Ishikawa (cell line): Measurements from ENCODE around the gene NPAS3.

Source experiments
- CEBPB ChIP-seq: IDR thresholded peaks from 2 replicates; pipeline ENCODE4 v1.6.1; 2012
- CREB1 ChIP-seq: IDR thresholded peaks from 2 replicates; pipeline ENCODE4 v1.6.1; 2012; ENCODE audit warnings: low read depth
- EGR1 ChIP-seq: IDR thresholded peaks from 2 replicates; pipeline ENCODE4 v1.6.1; 2012
- EP300 ChIP-seq: IDR thresholded peaks from 2 replicates; pipeline ENCODE4 v1.6.1; 2012; ENCODE audit warnings: borderline replicate concordance
- FOXM1 ChIP-seq: IDR thresholded peaks from 2 replicates; pipeline ENCODE4 v1.6.1; 2012; ENCODE audit warnings: low read depth, borderline replicate concordance
- NFIC ChIP-seq: IDR thresholded peaks from 2 replicates; pipeline ENCODE4 v1.6.1; 2012
- RAD21 ChIP-seq: IDR thresholded peaks from 2 replicates; pipeline ENCODE4 v1.6.1; 2012; ENCODE audit warnings: low read depth
- TAF1 ChIP-seq: IDR thresholded peaks from 2 replicates; pipeline ENCODE4 v1.6.1; 2012; ENCODE audit warnings: low read depth, mild to moderate bottlenecking
- TCF12 ChIP-seq: IDR thresholded peaks from 2 replicates; pipeline ENCODE4 v1.6.1; 2012; ENCODE audit warnings: low read depth
- TEAD4 ChIP-seq: IDR thresholded peaks from 2 replicates; pipeline ENCODE4 v1.6.1; 2012
- YY1 ChIP-seq: IDR thresholded peaks from 2 replicates; pipeline ENCODE4 v1.6.1; 2012; ENCODE audit warnings: low read depth
- ZBTB7A ChIP-seq: IDR thresholded peaks from 2 replicates; pipeline ENCODE4 v1.6.1; 2012; ENCODE audit warnings: low read depth
- TF ChIP-seq, protein P1 (sequence below): IDR thresholded peaks from 2 replicates; pipeline ENCODE4 v1.6.1; 2012
- TF ChIP-seq, protein P2 (sequence below): IDR thresholded peaks from 2 replicates; pipeline ENCODE4 v1.6.1; 2012
- TF ChIP-seq, protein P3 (sequence below): IDR thresholded peaks from 2 replicates; pipeline ENCODE4 v1.6.1; 2012; ENCODE audit warnings: low read depth, mild to moderate bottlenecking

Gene NPAS3

DNA sequence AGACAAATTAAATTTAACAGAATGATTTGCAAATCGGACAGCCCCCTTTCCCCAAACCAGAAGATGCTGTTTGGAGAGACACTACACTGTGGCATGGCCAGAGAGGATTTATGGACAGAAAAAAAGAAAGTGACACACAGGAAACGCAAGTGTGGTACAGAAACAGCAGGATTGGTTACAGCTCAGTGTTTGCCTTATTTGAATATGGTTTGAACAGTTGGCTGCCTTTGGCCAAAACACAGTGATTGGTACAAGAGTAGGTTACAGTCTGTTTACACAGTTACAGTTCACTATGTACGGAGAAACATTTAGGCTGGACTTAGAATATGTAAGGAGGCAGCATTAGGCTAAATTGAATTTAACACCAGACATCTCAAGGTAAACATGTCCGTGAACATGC, 335.3 kb downstream of the NPAS3 start:
- TF ChIP-seq, protein P1, sequence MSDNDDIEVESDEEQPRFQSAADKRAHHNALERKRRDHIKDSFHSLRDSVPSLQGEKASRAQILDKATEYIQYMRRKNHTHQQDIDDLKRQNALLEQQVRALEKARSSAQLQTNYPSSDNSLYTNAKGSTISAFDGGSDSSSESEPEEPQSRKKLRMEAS, result no peak
- no peak for TF ChIP-seq YY1
- TF ChIP-seq NFIC, result no peak
- TF ChIP-seq TCF12, result no peak
- TF ChIP-seq, protein P2, sequence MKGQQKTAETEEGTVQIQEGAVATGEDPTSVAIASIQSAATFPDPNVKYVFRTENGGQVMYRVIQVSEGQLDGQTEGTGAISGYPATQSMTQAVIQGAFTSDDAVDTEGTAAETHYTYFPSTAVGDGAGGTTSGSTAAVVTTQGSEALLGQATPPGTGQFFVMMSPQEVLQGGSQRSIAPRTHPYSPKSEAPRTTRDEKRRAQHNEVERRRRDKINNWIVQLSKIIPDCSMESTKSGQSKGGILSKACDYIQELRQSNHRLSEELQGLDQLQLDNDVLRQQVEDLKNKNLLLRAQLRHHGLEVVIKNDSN, result no peak
- TF ChIP-seq, protein P3, sequence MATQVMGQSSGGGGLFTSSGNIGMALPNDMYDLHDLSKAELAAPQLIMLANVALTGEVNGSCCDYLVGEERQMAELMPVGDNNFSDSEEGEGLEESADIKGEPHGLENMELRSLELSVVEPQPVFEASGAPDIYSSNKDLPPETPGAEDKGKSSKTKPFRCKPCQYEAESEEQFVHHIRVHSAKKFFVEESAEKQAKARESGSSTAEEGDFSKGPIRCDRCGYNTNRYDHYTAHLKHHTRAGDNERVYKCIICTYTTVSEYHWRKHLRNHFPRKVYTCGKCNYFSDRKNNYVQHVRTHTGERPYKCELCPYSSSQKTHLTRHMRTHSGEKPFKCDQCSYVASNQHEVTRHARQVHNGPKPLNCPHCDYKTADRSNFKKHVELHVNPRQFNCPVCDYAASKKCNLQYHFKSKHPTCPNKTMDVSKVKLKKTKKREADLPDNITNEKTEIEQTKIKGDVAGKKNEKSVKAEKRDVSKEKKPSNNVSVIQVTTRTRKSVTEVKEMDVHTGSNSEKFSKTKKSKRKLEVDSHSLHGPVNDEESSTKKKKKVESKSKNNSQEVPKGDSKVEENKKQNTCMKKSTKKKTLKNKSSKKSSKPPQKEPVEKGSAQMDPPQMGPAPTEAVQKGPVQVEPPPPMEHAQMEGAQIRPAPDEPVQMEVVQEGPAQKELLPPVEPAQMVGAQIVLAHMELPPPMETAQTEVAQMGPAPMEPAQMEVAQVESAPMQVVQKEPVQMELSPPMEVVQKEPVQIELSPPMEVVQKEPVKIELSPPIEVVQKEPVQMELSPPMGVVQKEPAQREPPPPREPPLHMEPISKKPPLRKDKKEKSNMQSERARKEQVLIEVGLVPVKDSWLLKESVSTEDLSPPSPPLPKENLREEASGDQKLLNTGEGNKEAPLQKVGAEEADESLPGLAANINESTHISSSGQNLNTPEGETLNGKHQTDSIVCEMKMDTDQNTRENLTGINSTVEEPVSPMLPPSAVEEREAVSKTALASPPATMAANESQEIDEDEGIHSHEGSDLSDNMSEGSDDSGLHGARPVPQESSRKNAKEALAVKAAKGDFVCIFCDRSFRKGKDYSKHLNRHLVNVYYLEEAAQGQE, result no peak
- no peak for TF ChIP-seq ZBTB7A
- no peak for TF ChIP-seq TAF1
- no peak for TF ChIP-seq EGR1
- no peak for TF ChIP-seq RAD21
- TF ChIP-seq CEBPB, result no peak

DNA sequence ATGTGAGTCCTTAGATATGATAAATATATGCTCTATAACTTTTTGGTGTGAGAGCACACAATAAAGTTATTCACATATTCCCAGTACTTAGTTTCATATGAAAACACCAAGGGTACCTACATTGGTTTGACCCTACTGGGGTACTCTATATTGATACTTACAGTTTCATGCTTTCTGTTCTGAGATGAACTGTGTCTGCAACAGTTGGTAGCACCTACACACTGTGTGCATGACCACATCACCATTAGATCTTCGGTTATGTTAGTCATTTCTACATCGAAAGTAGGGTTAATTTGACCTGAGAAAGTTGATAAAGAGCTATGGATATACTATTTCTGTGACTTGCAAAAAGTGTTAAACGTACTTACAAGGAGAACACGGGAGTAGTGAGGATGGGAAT, 337.2 kb downstream of the NPAS3 start:
- no peak for TF ChIP-seq TAF1
- no peak for TF ChIP-seq TCF12
- no peak for TF ChIP-seq CREB1
- no peak for TF ChIP-seq YY1
- TF ChIP-seq FOXM1, result no peak
- TF ChIP-seq EP300, result no peak
- TF ChIP-seq ZBTB7A, result no peak
- TF ChIP-seq EGR1, result no peak
- TF ChIP-seq TEAD4, result no peak
- no peak for TF ChIP-seq NFIC
- TF ChIP-seq CEBPB, result no peak
- TF ChIP-seq, protein P1, result no peak
- TF ChIP-seq RAD21, result no peak
- TF ChIP-seq, protein P2, result no peak
- TF ChIP-seq, protein P3, result no peak

DNA sequence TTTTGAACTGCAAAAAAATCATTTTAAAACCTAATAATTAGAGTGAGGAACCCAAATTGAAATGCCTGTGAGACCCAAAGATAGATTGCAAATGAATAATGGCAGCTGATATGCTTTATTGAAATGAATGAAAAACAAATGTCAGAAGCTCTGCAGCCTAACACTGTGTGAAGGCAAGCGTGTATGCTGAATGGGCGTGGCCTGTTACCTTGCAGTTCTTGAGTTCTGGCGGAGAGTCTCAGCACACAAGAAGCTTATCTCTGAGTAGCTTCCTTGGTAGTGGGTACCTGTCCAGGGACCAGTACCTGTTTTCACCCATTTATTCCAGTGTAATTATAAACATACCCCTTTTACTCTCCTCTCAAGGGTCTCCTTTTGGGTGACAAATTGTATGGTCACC, 341.2 kb downstream of the NPAS3 start:
- TF ChIP-seq EGR1 (no peak), TEAD4 (no peak), RAD21 (no peak), FOXM1 (no peak), TAF1 (no peak), NFIC (no peak), ZBTB7A (no peak), YY1 (no peak), CREB1 (no peak), EP300 (no peak), CEBPB (no peak), TCF12 (no peak)
- TF ChIP-seq, protein P2, result no peak
- TF ChIP-seq, protein P1, result no peak
- TF ChIP-seq, protein P3, result no peak

DNA sequence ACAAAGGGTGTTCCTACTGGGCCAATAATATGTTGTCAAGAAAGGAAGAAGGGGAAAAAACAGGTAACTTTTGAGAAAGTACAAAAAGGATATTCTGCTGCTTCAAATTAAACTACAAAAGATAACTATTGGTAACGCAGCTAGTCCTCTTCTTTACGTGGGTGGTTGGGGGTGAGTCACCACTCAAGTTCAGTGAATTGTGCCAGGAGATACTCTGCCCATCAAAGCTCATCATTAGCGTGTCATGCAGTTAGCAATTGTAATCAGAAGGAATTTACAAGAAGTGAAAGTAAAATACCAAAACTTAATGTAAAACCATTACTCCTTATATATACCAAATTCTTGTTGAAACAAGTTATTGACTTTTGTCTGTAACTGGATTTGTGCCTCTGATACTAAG, 342.0 kb downstream of the NPAS3 start:
- no peak for TF ChIP-seq EP300
- TF ChIP-seq NFIC, result no peak
- TF ChIP-seq, protein P3, result no peak
- no peak for TF ChIP-seq EGR1
- no peak for TF ChIP-seq RAD21
- no peak for TF ChIP-seq TCF12
- TF ChIP-seq, protein P2, result no peak
- no peak for TF ChIP-seq TEAD4
- no peak for TF ChIP-seq CREB1
- no peak for TF ChIP-seq TAF1
- TF ChIP-seq, protein P1, result no peak
- no peak for TF ChIP-seq FOXM1
- no peak for TF ChIP-seq YY1
- no peak for TF ChIP-seq CEBPB
- no peak for TF ChIP-seq ZBTB7A
